Panc1 (cell line): ENCODE results near the gene IZUMO4. TPM values are rescaled to one million over a fixed set of nuclear protein-coding genes. Genes with fewer than 3 reads are reported as not detected.
A peak's percentile ranks its signal among the peaks of the same experiment; 100 is the strongest.

Source experiments
- ATAC-seq: fragments of 200-7000 bp; cut with Tn5 transposase; 2 replicates; pipeline ENCODE4 v1.9.1; 2020; ENCODE audit warnings: mild to moderate bottlenecking, moderate library complexity
- BruUV-seq: library from RNA; stranded (reverse); fragments of 400-500 nt; replicated peaks from 2 replicates; lab custom pipeline; 2021; lab: Mats Ljungman, UMichigan
- CTCF ChIA-PET: fragments of 300-600 bp; sonication (Branson Sonifier 250); formaldehyde crosslinking; loops from one replicate; lab custom pipeline; 2022; ENCODE audit warnings: antibody characterized with exemption; lab: Charles Lee
- POLR2A ChIA-PET: fragments of 300-600 bp; sonication (Branson Sonifier 250); formaldehyde crosslinking; loops from one replicate; lab custom pipeline; 2022; ENCODE audit warnings: antibody characterized with exemption; lab: Charles Lee
- DNase-seq: peaks from one replicate; pipeline ENCODE4 v3.0.0-alpha.2; 2010; ENCODE audit warnings: low read depth, low spot score
- H3K27ac ChIP-seq: 2 replicates; pipeline ENCODE4 v1.5.1; 2011; ENCODE audit warnings: mild to moderate bottlenecking, low read length, inconsistent platforms
- H3K27me3 ChIP-seq: fragments of 200-500 bp; sonication (Bioruptor generic); 2 replicates; pipeline ENCODE4 v1.6.0; 2014; ENCODE audit warnings: low read length, inconsistent platforms; ENCODE audit not compliant: control insufficient read depth, insufficient read depth
- H3K36me3 ChIP-seq: fragments of 200-500 bp; sonication (Bioruptor generic); 2 replicates; pipeline ENCODE4 v1.5.1; 2014; ENCODE audit warnings: inconsistent platforms, mild to moderate bottlenecking, low read length, moderate library complexity; ENCODE audit not compliant: control insufficient read depth, insufficient read depth
- H3K4me1 ChIP-seq: 2 replicates; pipeline ENCODE4 v1.5.1; 2011; ENCODE audit warnings: inconsistent platforms, mild to moderate bottlenecking, low read length, moderate library complexity; ENCODE audit not compliant: control insufficient read depth, insufficient read depth
- H3K4me3 ChIP-seq, 2 experiments: 2 replicates each; pipeline ENCODE4 v1.5.1; 2011 to 2012; ENCODE audit warnings: low read depth in 2 of 2, low read length in 2 of 2, mild to moderate bottlenecking in 2 of 2, inconsistent platforms in 1 of 2, moderate library complexity in 1 of 2
- H3K9me3 ChIP-seq: fragments of 200-500 bp; sonication (Bioruptor generic); 2 replicates; pipeline ENCODE4 v1.5.1; 2014; ENCODE audit warnings: low read depth, mild to moderate bottlenecking, inconsistent platforms, low read length, moderate library complexity; ENCODE audit not compliant: control insufficient read depth, insufficient read depth
- CTCF ChIP-seq: fragments of 450-650 bp; IDR thresholded peaks from 2 replicates; pipeline ENCODE4 v1.5.1; 2017; ENCODE audit warnings: mild to moderate bottlenecking
- POLR2AphosphoS5 ChIP-seq: IDR thresholded peaks from 2 replicates; pipeline ENCODE4 v1.6.1; 2012; ENCODE audit warnings: mild to moderate bottlenecking, low read depth, low read length, moderate library complexity
- SIN3A ChIP-seq: IDR thresholded peaks from 2 replicates; pipeline ENCODE4 v1.6.1; 2012; ENCODE audit warnings: low read depth, mild to moderate bottlenecking, low read length, moderate library complexity, borderline replicate concordance; ENCODE audit not compliant: insufficient read depth
- TCF7L2 ChIP-seq: IDR thresholded peaks from 2 replicates; pipeline ENCODE4 v1.6.1; 2011; ENCODE audit warnings: mild to moderate bottlenecking, low read depth, low read length, inconsistent platforms
- in situ Hi-C: cut with HindIII; loops from 2 replicates; pipeline ENCODE4 v1.10.0; 2016; ENCODE audit warnings: low sequenced_read_pairs, low pct_unique_long_range_greater_than_20kb
- intact Hi-C: fragments of 100-400 bp; cut with micrococcal nuclease; formaldehyde crosslinking; loops from one replicate; pipeline ENCODE4 v1.10.0; 2022; ENCODE audit not compliant: unreplicated experiment
- total RNA-seq: library from RNA; stranded (reverse); gene quantifications from one replicate; pipeline ENCODE4 v1.2.1, GENCODE V29; 2021; ENCODE audit not compliant: unreplicated experiment
- TF ChIP-seq, protein P1 (sequence below), 2 experiments: IDR thresholded peaks; 2 replicates each; pipeline ENCODE4 v1.6.1; 2011 to 2012; ENCODE audit warnings: low read depth in 2 of 2, control low read depth in 1 of 2, low read length in 1 of 2, mild to moderate bottlenecking in 1 of 2, moderate library complexity in 1 of 2; ENCODE audit not compliant: insufficient read depth in 1 of 2

Gene IZUMO4
- total RNA-seq, 1 experiment from 2014 or later, result 5.4 TPM

GRCh38 chr19:2056837-2057192 lies 39.9 kb upstream of the IZUMO4 start:
- in situ Hi-C loops, result no loop called here
- Histone ChIP-seq H3K4me3 (no peak overlapping the region), H3K9me3 (no peaks in the 10 kb centered on the region), H3K27ac (peak overlapping the region; percentile 88; the same call in 1 of the 2 replicates), H3K4me1 (peaks cover 59% of the 10 kb centered on the region), H3K27me3 (no peaks in the 10 kb centered on the region), H3K36me3 (no peaks in the 10 kb centered on the region)
- BruUV-seq, result no TSS peak
- intact Hi-C loops, result no loop called here
- ATAC-seq (no peak), DNase-seq (no peak)
- CTCF ChIA-PET, result interaction anchor here (0.6 kb wide), 1 partner anchor 336 kb away, joined by 3 read pairs; no protein-coding TSS in a partner anchor
- POLR2A ChIA-PET, result no interaction called here
- no peak for TF ChIP-seq SIN3A
- no peak for TF ChIP-seq POLR2AphosphoS5
- TF ChIP-seq TCF7L2, result no peak
- no peak for TF ChIP-seq CTCF
- TF ChIP-seq, protein P1, sequence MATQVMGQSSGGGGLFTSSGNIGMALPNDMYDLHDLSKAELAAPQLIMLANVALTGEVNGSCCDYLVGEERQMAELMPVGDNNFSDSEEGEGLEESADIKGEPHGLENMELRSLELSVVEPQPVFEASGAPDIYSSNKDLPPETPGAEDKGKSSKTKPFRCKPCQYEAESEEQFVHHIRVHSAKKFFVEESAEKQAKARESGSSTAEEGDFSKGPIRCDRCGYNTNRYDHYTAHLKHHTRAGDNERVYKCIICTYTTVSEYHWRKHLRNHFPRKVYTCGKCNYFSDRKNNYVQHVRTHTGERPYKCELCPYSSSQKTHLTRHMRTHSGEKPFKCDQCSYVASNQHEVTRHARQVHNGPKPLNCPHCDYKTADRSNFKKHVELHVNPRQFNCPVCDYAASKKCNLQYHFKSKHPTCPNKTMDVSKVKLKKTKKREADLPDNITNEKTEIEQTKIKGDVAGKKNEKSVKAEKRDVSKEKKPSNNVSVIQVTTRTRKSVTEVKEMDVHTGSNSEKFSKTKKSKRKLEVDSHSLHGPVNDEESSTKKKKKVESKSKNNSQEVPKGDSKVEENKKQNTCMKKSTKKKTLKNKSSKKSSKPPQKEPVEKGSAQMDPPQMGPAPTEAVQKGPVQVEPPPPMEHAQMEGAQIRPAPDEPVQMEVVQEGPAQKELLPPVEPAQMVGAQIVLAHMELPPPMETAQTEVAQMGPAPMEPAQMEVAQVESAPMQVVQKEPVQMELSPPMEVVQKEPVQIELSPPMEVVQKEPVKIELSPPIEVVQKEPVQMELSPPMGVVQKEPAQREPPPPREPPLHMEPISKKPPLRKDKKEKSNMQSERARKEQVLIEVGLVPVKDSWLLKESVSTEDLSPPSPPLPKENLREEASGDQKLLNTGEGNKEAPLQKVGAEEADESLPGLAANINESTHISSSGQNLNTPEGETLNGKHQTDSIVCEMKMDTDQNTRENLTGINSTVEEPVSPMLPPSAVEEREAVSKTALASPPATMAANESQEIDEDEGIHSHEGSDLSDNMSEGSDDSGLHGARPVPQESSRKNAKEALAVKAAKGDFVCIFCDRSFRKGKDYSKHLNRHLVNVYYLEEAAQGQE (IDR thresholded peaks at IDR 0.05; ENCODE audit: insufficient read depth in 1 of 2, low read depth in 2 of 2, low read length in 1 of 2), result no peak

GRCh38 chr19:2057484-2058469 lies 38.9 kb upstream of the IZUMO4 start:
- no TSS peak for BruUV-seq
- H3K4me1 ChIP-seq, result peaks cover 58% of the 10 kb centered on the region
- CTCF ChIA-PET, result no interaction called here

More at GRCh38 chr19:2057484-2058469, 38.9 kb upstream of the IZUMO4 start:
- TF ChIP-seq CTCF, result no peak
- no peak for TF ChIP-seq TCF7L2
- TF ChIP-seq SIN3A, result no peak
- TF ChIP-seq, protein P1 (IDR thresholded peaks at IDR 0.05; ENCODE audit: insufficient read depth in 1 of 2, low read depth in 2 of 2, low read length in 1 of 2), result no peak
- TF ChIP-seq POLR2AphosphoS5, result no peak
- in situ Hi-C loops (no loop called here), intact Hi-C loops (no loop called here)
- no peak for DNase-seq
- Histone ChIP-seq H3K36me3 (no peaks in the 10 kb centered on the region), H3K9me3 (no peaks in the 10 kb centered on the region), H3K4me3 (no peak overlapping the region), H3K27ac (peak overlapping the region; percentile 88), H3K27me3 (no peaks in the 10 kb centered on the region)
- ATAC-seq, result no peak
- POLR2A ChIA-PET, result interaction anchor here (0.5 kb wide), 1 partner anchor 31 kb away, joined by 3 read pairs; no protein-coding TSS in a partner anchor
